ENCODE data around the gene OR1F1.

The OR1F1 gene

DNA sequence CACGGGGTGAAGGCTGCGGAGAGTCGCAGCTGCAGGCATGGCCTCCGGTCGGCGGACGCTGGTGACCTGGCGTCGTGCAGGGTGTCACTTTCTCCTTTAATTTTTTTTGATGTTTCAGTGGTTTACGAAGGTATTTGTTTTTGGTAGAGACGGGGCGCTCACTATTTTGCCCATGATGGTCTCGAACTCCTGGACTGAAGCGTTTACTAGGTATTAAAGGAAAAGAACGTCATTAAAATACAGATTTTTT is 36.1 kb upstream of the OR1F1 start:
- peak overlapping the region; percentile 26; the same call in 1 of the 2 replicates for H3K4me3 ChIP-seq (ENCODE audit: low read depth, low read length)
- TF ChIP-seq, protein P1, sequence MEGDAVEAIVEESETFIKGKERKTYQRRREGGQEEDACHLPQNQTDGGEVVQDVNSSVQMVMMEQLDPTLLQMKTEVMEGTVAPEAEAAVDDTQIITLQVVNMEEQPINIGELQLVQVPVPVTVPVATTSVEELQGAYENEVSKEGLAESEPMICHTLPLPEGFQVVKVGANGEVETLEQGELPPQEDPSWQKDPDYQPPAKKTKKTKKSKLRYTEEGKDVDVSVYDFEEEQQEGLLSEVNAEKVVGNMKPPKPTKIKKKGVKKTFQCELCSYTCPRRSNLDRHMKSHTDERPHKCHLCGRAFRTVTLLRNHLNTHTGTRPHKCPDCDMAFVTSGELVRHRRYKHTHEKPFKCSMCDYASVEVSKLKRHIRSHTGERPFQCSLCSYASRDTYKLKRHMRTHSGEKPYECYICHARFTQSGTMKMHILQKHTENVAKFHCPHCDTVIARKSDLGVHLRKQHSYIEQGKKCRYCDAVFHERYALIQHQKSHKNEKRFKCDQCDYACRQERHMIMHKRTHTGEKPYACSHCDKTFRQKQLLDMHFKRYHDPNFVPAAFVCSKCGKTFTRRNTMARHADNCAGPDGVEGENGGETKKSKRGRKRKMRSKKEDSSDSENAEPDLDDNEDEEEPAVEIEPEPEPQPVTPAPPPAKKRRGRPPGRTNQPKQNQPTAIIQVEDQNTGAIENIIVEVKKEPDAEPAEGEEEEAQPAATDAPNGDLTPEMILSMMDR (IDR thresholded peaks at IDR 0.05; ENCODE audit: insufficient read depth, low read depth, low read length, missing control alignments), result no peak
- no peak for DNase-seq (ENCODE audit: low read depth)

DNA sequence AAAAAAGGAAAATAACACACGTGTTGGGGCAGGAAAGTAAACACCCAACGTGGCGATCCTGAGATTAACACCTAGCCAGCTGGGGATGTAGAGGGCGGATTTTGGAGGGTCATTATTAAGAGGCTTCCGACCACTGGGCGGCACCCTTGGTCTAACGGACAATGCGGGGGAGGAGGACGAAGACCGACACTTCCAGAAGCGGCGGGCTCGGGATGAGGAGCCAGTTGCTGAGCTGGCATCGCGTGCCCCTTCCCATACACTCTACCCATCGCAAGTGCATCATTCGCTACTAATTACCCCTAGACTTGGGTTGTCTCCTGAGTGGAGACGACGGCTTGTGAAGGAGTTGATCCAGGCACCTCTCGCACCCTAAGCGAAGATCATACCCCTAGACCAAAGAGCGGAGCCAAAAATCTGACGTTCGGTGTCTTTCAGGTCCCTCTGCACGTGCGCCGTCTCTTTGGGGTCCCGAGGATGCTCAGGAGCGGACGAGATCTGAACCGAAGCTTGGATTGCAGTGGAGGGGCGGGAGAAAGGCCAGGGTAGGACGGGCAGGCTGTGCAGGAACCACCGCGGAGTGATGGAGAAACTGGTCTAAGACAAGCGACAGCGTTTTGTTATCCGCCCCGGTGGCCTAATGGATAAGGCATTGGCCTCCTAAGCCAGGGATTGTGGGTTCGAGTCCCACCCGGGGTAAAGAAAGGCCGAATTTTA is 35.6 kb upstream of the OR1F1 start:
- H3K4me3 ChIP-seq (ENCODE audit: low read depth, low read length), result peak overlapping the region; percentile 25
- peak; percentile 90 for DNase-seq (ENCODE audit: low read depth)
- TF ChIP-seq, protein P1 (IDR thresholded peaks at IDR 0.05; ENCODE audit: insufficient read depth, low read depth, low read length, missing control alignments), result peak; percentile 30

DNA sequence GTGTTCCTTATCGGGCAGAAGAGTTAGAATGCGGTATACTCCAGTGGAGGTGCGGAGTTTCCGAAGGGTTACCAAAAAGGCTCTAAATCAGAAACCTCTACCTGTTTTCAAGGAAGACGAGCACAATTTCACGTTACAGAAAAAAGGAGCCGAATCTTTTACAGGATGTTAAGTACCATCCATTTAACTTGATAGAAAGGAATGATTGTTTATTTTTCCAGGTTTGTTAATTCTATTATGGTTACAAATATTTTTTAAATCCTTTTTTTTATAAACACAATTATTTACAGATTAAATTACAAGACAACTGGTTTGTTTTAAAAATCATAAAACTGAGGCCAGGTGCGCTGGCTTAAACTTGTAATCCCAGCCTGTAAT is 35.0 kb upstream of the OR1F1 start:
- DNase-seq (ENCODE audit: low read depth), result no peak
- no peak overlapping the region for H3K4me3 ChIP-seq (ENCODE audit: low read depth, low read length)
- TF ChIP-seq, protein P1 (IDR thresholded peaks at IDR 0.05; ENCODE audit: insufficient read depth, low read depth, low read length, missing control alignments), result no peak

DNA sequence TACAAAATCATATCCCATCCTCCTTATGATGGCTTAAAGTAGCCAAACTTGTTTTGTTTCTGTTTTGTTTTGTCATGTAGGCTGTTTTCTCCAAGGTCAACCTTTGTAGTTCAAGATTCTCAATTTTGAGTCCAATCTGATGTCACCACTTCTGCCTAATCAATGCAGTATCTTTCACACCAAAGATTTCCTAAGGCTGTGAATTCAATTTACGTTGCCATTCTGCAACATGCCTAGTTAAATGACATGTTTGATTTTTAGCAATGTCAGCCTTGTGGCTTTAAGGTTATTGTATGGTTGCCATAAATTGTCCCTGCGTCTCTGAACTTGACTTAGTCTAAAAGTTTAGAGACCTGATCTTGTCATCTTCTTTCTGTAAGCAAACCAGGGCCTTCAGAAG is 32.8 kb upstream of the OR1F1 start:
- no peak overlapping the region for H3K4me3 ChIP-seq (ENCODE audit: low read depth, low read length)
- DNase-seq (ENCODE audit: low read depth), result no peak
- TF ChIP-seq, protein P1 (IDR thresholded peaks at IDR 0.05; ENCODE audit: insufficient read depth, low read depth, low read length, missing control alignments), result no peak

DNA sequence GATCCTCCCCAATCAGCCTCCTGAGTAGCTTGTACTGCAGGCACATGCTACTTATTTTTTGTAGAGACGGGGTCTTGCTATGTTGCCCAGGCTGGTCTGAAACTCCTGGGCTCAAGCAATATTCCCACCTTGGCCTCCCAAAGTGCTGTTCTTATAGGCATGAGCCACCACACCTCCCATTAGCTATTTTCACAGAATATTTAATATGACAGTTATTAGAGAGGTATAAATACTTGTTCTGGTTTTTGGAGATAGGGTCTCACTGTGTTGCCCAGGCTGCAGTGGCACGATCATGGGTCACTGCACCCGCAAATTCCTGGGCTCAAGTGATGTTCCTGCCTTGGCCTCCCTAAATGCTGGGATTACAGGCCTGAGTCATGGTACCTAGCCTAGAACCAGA is 32.0 kb upstream of the OR1F1 start:
- TF ChIP-seq, protein P1 (IDR thresholded peaks at IDR 0.05; ENCODE audit: insufficient read depth, low read depth, low read length, missing control alignments), result no peak
- no peak for DNase-seq (ENCODE audit: low read depth)
- H3K4me3 ChIP-seq (ENCODE audit: low read depth, low read length), result no peak overlapping the region

DNA sequence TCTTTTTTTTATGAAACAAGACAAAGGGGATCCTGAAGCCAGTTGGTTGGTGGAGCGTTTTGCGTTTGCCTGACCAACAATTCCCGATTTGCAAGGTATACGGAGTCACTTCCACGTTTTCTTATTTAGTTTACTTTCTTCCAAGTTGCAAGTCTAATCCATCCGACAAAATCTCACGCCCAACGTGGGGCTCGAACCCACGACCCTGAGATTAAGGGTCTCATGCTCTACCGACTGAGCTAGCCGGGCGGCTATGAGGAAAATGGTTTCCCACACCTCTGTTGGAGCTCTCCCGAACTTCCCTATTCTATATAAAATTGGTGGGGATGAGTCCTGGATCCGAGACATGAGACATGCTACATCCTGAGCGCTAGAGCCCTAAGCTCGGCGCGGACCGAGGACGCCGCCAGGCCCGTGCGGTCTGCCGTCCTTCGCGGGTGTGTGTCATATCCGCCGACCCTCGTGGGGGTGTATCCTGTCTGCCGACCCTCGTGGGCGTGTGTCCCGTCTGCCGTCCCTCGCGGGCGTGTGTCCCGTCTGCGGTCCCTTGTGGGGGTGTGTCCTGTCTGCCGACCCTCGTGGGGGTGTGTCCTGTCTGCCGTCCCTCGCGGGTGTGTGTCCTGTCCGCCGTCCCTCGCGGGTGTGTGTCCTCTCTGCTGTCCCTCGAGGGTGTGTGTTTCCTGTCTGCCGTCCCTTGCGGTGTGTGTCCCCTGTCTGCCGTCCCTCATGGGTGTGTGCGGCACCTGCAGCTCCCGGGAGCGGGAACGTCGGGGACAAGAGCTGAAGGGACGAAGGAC is 30.6 kb upstream of the OR1F1 start:
- peak overlapping the region; percentile 88 for H3K4me3 ChIP-seq (ENCODE audit: low read depth, low read length)
- TF ChIP-seq, protein P1 (IDR thresholded peaks at IDR 0.05; ENCODE audit: insufficient read depth, low read depth, low read length, missing control alignments), result no peak
- peak; percentile 79 for DNase-seq (ENCODE audit: low read depth)

Measured in GM12865 (cell line).